NK-92 (cell line): ENCODE results near the gene MYO1D.

Experiments used
- DNase-seq: peaks from one replicate; lab custom pipeline; 2025; ENCODE audit not compliant: unreplicated experiment; lab: John Stamatoyannopoulos, UW

Gene MYO1D

DNA sequence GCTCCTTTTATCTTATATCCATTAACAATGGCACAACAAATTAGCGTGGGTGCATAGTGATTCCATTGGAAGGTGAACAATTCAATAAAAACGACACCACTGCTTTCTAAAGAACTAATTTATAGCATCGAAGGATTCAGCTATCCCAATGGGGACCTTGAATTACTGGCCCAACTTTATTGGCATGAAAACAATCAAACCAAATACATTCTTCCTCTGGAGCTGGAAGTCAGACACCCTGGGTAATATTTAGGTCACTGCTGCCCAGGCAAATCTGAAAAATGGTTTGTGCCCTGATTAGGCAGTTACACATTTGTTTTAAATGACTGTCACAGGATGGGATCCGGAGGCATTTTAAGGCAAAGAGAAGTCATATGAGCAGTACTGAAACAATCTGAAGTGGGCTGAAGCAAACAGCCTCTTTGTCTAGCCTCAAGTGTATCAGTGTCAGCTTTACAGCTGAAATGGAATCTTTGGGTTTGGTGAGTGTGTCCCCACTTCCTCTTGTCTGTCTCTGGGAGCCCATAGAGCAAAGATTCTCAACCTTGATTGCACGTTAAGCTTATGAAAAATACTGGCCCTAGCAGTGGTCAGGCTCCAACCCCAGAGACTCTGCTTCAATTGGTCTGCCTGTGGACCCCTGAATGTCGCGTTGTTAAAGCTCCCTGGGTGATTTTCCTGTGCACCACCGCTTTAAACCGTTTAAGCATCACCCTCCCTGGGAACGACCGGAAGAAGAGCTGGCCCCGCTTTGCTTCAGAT lies 359.8 kb downstream of the MYO1D start:
- no peak for DNase-seq

DNA sequence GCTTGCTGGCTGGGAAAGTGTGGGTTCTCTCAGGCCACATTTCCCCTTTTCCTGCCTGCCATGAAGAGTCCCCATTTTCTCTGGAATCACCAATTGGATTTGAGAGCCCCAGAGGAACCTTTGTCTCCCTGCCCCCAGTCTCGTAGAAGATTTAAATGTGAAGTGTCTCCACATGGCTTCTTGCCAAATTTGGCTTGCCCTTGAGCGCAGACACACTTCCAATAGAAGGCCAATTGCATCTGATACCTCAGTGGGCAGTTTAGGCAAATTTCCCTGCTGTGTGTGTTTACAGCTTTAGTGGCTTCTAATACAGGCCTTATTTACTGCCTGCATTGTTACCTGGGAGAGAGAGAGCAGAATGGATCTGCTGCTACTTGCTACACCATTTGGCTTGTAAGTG lies 360.5 kb downstream of the MYO1D start:
- DNase-seq: no peak

- no peak for DNase-seq
Observed at GRCh38 chr17:32515677-32516383, 361.1 kb downstream of the MYO1D start.

- DNase-seq: no peak
Observed at GRCh38 chr17:32514606-32515005, 362.3 kb downstream of the MYO1D start.

DNA sequence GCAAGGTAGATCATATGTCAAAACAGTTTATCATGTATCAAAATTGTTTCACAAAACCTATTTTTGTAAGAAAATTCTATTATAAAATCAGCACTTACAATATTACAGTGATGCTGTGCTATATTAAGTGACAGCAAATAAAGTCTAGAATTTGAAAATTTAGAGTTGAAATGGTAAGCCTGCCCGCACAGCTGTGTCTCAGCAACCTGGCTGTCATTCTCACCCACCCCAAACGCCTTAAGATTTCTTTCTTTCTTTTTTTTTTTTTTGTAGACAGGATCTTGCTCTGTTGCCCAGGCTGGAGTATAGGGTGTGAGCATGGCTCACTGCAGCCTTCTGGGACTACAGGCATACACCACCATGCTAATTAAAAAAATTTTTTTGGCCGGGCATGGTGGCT lies 363.3 kb downstream of the MYO1D start:
- DNase-seq: no peak

GRCh38 chr17:32512328-32512727 lies 364.6 kb downstream of the MYO1D start:
- no peak for DNase-seq

GRCh38 chr17:32510466-32510865 lies 366.5 kb downstream of the MYO1D start:
- DNase-seq: no peak

- DNase-seq: no peak
Observed at GRCh38 chr17:32508926-32509325, 368.0 kb downstream of the MYO1D start.

DNA sequence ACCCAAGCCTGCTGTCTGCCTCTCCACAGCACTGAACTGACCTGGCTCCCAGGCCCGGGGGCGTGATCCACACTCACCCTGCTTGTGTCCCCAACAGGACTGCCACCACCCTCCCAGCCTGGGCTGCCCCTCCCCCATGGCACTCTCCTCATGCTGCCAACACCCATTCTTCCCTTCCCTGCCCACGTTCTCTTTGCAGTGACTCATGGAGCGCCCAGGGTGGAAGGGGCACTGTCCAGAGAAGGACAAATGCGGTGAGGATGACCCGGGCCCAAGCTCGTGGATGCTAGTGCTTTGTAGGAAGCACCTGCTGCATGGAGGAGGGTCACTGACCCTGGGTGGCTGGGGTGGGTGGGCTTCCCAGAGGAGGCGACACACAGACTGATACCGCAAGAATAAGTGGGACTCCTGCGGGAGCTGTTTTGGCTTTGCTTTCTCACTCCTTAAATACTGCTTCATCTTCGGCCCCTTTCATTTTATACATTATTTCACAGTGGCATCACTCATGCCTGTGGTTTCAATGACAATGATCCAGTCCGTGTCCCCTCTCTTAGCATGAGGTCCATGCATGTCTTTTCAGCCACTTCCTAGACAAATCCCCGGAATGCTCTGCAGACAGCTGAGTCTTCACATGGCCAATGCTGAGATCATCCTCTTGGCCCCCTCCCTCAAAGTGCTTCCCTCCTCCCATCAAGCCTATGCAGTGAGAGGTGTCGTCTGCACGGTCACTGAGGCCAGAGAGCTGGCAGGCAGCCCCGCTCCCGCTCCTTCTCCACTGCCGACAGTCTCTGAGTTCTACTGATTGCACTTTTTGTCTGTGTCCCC lies 372.5 kb downstream of the MYO1D start:
- no peak for DNase-seq

GRCh38 chr17:32503251-32504165 lies 373.4 kb downstream of the MYO1D start:
- DNase-seq: no peak

GRCh38 chr17:32502710-32503109 lies 374.2 kb downstream of the MYO1D start:
- no peak for DNase-seq

DNA sequence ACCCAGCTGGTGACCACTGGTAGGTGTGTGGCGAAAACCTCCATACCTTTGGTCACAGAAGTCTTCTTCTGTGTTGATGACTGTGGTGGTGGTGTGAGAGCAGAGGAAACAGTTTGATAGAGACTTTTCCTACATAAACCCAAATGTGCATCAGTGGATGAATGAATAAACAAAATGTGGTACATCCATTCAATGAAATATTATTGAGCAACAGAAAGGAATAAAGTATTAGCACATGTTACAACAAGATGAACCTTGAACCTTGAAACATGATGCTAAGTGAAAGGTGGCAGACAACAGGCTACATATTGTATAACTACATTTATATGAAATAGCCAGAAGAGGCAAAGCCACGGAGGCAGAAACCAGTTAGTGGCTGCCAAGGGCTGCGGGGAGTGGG lies 374.9 kb downstream of the MYO1D start:
- no peak for DNase-seq

GRCh38 chr17:32498391-32498790 lies 378.5 kb downstream of the MYO1D start:
- DNase-seq: no peak

DNA sequence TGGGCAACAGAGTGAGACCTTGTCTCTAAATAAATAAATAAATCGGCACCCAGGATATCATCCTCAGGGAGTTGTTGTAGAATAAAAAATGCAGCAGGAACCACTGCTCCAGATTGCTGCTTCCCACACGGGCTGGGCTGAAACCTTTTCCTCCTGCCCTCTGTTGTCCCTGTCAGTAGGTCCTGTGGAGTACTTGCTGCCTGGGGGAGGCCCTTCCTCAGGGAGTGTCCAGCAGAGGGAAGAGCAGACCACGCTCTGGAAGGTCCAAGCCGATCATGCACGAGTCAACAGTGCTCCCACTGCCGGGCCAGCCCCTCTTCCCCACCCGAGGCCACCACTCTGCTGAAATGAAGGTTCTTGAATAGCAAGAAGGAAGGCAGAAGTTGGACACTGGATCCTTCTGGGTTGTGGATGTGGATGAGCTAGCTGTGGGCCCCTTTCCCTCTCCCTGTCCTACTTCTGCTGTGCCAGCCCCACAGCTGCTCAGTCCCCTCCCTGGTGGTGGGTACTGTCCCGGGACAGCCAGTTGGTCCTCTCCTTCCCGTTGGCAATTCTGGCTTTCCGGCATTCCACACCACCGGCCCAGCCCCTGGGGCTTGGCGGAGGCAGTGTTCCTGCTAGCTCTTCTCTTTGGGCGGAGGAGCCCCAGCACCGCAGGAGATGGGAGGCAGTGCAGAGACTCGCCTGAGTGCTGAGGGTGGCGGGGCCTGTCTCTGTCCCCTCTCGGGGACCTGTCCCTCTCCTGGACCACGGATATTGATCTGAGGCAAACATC lies 379.3 kb downstream of the MYO1D start:
- no peak for DNase-seq

DNA sequence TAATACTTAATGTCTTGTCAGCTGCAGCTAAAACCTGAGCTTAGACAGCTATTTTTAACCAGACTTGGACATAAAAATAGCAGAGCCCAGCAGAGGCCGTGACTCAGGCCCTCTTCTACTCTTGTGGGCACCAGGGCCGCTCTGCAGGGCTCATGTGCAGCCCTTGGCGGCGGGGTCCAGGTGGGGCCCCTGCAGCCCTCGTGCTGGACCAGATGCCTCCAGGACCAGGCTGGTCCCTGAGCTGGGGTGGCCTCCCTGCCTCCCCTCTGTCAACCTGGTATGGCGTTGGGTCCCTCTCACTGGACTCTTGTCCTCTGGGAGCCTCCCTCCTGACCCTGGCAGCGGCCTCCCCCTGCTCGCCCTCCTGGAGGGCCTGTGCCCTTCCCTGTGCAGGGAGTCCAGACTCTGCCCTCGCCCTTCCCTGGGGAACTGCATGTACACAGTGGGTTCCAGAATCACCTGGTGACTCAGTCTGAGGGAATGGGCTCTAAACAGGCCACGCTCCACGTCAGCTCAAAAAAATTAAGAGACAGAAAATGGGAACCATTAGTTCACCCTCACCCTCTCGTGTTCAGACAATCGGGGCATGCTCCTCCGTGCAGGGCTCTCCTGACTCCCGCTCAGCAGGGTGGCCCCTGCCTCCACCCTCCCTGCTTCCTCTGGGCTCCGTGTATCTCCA lies 380.4 kb downstream of the MYO1D start:
- no peak for DNase-seq

GRCh38 chr17:32495359-32496231 lies 381.3 kb downstream of the MYO1D start:
- no peak for DNase-seq

DNA sequence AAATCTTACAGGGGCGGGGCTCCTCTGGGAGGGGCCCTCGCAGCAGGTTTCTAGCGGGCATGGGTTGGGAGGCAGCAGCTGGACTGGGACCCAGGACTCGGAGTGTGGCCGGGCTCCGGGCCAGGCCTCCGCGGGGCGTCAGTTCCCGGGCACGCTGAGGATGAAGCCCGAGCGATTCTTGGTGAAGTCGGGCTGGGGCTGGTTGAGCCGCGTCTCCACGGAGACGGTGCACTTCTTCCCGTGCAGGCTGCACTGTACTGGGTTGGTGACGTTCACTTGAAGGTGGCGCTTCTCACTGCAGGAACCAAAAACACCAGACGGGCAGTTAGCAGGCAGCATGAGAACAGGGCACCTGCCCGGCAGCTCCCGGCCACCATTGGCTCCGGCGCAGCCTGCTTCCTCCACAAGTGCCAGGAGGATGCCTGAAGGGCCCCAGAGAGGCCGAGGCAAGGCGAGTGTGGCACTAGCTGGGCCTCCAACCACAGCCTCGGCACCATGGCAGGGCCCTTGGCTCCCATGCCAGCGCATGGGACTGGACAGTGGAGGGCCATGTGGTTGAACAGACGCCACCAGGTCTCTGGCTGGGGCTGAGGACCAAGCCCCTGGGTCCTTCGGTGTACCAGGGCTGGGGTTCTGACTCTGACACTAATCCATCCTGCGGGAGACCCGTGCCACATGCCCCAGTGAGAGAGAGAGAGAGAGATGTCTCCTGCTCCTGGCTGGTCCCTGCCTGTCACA lies 382.1 kb downstream of the MYO1D start:
- no peak for DNase-seq
